Activated T-helper 17 cell treated with anti-CD3 and anti-CD28 coated beads, Interleukin-2, amount 50 U/mL, for 72 hours (primary cell): ENCODE data around the gene TCERG1. TPM values are rescaled to one million over a fixed set of nuclear protein-coding genes. Genes with fewer than 3 reads are reported as not detected.

Experiments
- ATAC-seq: fragments of 150-1000 bp; cut with Tn5 transposase; replicated peaks from 2 replicates; pipeline ENCODE4 v1.10.0; 2021; ENCODE audit warnings: mild to moderate bottlenecking, moderate library complexity
- H3K27ac Mint-ChIP-seq: one replicate; pipeline ENCODE4 v1.8.0; 2022; ENCODE audit warnings: mixed read lengths
- H3K27me3 Mint-ChIP-seq: one replicate; pipeline ENCODE4 v1.8.0; 2022; ENCODE audit warnings: mixed read lengths
- H3K36me3 Mint-ChIP-seq: one replicate; pipeline ENCODE4 v1.8.0; 2022; ENCODE audit warnings: low read depth, mild to moderate bottlenecking, mixed read lengths
- H3K4me1 Mint-ChIP-seq: one replicate; pipeline ENCODE4 v1.8.0; 2022; ENCODE audit warnings: mixed read lengths
- H3K4me3 Mint-ChIP-seq: one replicate; pipeline ENCODE4 v1.8.0; 2022; ENCODE audit warnings: mild to moderate bottlenecking, mixed read lengths
- H3K9me3 Mint-ChIP-seq: one replicate; pipeline ENCODE4 v1.8.0; 2022; ENCODE audit warnings: mixed read lengths
- total RNA-seq, 2 donors: library from RNA; stranded (reverse); gene quantifications; one replicate each; pipeline ENCODE4 v1.2.3, GENCODE V29; 2022

The TCERG1 gene
- total RNA-seq, 2 donors from 2014 or later: 84.1 to 110 TPM

GRCh38 chr5:146520731-146521130 is 73.6 kb downstream of the TCERG1 start:
- Mint-ChIP-seq H3K27ac (no peak overlapping the region), H3K27me3 (peaks cover 9% of the 10 kb centered on the region)

DNA sequence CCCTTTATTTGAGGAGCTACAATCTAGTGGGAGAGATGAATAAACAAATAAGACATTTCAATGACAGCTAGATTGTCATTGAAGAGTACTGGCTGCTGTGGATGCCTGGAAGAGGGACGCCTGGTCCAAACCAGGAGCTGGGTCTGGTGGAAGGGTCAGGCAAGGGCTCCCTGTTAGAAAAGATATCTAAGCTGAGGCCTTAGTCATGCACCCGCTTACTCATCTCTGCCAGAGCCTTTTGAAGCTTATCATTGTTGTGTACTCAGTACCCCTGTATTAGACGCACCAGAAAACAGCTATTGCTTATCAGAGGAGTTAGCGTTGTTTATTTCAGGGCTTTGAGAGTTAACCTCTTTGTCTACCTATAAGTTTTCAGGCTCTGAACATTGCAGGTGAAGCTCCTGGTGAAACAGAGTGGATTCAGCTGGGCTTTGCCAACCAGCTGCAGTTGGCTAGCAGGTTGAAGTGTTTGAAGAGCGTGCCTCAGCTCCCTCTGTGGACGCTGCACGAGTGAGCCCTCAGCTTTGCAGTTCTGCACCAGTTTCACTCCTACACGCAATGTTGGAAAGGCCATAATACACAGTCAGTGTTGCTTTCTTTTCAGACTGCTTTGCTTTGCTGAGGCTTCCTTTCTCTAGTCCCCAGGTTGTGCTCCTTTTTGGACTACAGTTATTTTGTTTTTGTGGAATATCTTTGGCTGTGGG is 74.4 kb downstream of the TCERG1 start:
- no peak for ATAC-seq
- Mint-ChIP-seq H3K4me3 (no peak overlapping the region), H3K27me3 (peaks cover 9% of the 10 kb centered on the region), H3K27ac (no peak overlapping the region), H3K36me3 (no peaks in the 10 kb centered on the region), H3K9me3 (no peaks in the 10 kb centered on the region), H3K4me1 (no peaks in the 10 kb centered on the region)

More at GRCh38 chr5:146520731-146521130, 73.6 kb downstream of the TCERG1 start:
- Mint-ChIP-seq H3K4me3 (no peak overlapping the region), H3K36me3 (no peaks in the 10 kb centered on the region), H3K4me1 (no peaks in the 10 kb centered on the region), H3K9me3 (no peaks in the 10 kb centered on the region)
- no peak for ATAC-seq

- Mint-ChIP-seq H3K36me3 (no peaks in the 10 kb centered on the region), H3K4me1 (no peaks in the 10 kb centered on the region), H3K27ac (no peak overlapping the region), H3K4me3 (no peak overlapping the region), H3K27me3 (peaks cover 17% of the 10 kb centered on the region), H3K9me3 (no peaks in the 10 kb centered on the region)
- ATAC-seq: no peak
These were observed 76.6 kb downstream of the TCERG1 start for GRCh38 chr5:146523698-146524097.

DNA sequence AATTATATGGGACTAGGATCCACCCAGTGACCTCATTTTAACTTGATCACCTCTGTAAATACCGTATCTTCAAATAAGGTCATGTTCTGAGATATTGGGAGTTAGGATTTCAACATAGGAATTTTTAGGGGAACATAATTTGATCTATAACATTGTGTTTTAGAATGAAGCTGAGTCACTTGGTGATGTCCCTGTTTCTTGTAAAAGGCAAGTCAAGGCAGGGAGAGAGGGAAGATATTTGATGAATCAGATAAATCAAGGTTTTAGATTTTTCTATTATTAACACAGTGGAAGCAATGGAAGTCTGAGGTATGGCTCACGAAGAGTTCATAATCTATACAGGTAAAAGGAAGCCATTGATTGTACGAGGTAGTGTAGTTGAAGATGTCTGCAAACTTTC is 80.7 kb downstream of the TCERG1 start:
- H3K36me3 Mint-ChIP-seq: no peaks in the 10 kb centered on the region
- H3K9me3 Mint-ChIP-seq: no peaks in the 10 kb centered on the region
- no peaks in the 10 kb centered on the region for H3K4me1 Mint-ChIP-seq
- H3K27me3 Mint-ChIP-seq: peaks cover 13% of the 10 kb centered on the region
- no peak overlapping the region for H3K27ac Mint-ChIP-seq
- ATAC-seq: no peak
- no peak overlapping the region for H3K4me3 Mint-ChIP-seq

DNA sequence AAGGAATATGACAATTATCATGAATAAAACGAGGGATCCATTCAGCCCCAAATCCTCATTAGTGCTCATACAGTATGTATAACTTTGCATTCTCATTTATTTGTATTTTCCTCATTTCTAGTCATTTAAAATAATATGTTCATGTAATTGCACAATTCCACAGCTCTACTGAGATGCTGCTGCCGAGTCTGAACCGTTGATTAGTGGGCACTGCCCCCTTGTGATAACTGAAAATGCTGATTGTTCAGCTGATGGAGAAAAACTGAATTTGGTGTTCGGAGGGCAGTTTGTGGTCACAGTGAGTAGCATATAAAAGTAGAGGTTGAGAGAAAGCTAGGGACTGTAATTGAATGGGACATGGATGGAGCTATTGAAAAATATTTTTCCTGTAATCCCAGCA is 81.1 kb downstream of the TCERG1 start:
- Mint-ChIP-seq H3K4me3 (no peak overlapping the region), H3K27me3 (peaks cover 13% of the 10 kb centered on the region), H3K9me3 (no peaks in the 10 kb centered on the region), H3K27ac (no peak overlapping the region), H3K4me1 (no peaks in the 10 kb centered on the region), H3K36me3 (no peaks in the 10 kb centered on the region)
- no peak for ATAC-seq

DNA sequence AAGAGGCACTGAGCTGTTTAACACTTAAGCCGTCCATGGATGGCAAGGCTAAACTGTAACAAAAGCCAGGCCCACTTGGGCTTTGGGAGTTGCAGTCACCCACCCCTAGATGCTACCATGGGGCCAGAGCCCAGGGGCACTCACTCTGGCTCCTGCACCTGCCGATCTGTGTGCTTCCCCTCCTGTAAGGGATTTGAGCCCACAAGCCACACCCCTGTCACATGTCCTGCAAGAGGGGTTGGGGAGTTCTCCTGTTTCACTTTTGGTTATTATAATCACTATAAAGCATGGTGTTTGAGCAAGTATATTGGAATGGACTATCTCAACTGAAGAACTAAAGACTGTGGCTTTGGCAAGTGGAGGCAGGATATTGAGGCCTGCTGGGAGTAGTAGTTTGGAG is 82.9 kb downstream of the TCERG1 start:
- Mint-ChIP-seq H3K27me3 (peaks cover 7% of the 10 kb centered on the region), H3K27ac (no peak overlapping the region), H3K36me3 (no peaks in the 10 kb centered on the region), H3K9me3 (no peaks in the 10 kb centered on the region), H3K4me1 (no peaks in the 10 kb centered on the region), H3K4me3 (no peak overlapping the region)
- ATAC-seq: no peak

- Mint-ChIP-seq H3K27me3 (peaks cover under 1% of the 10 kb centered on the region), H3K4me1 (no peaks in the 10 kb centered on the region)
These were observed 86.2 kb downstream of the TCERG1 start for GRCh38 chr5:146533260-146533857.

GRCh38 chr5:146533882-146534281 is 86.7 kb downstream of the TCERG1 start:
- ATAC-seq: no peak
- no peak overlapping the region for H3K4me3 Mint-ChIP-seq
- H3K27ac Mint-ChIP-seq: no peak overlapping the region
- H3K9me3 Mint-ChIP-seq: no peaks in the 10 kb centered on the region
- no peaks in the 10 kb centered on the region for H3K36me3 Mint-ChIP-seq
- no peaks in the 10 kb centered on the region for H3K4me1 Mint-ChIP-seq
- no peaks in the 10 kb centered on the region for H3K27me3 Mint-ChIP-seq

More at GRCh38 chr5:146533260-146533857, 86.2 kb downstream of the TCERG1 start:
- Mint-ChIP-seq H3K9me3 (no peaks in the 10 kb centered on the region), H3K36me3 (no peaks in the 10 kb centered on the region), H3K27ac (no peak overlapping the region), H3K4me3 (no peak overlapping the region)
- ATAC-seq: peak; percentile 91

GRCh38 chr5:146538432-146538831 is 91.3 kb downstream of the TCERG1 start:
- Mint-ChIP-seq H3K4me3 (no peak overlapping the region), H3K4me1 (no peaks in the 10 kb centered on the region), H3K27me3 (no peaks in the 10 kb centered on the region), H3K9me3 (no peaks in the 10 kb centered on the region), H3K36me3 (no peaks in the 10 kb centered on the region), H3K27ac (no peak overlapping the region)
- no peak for ATAC-seq

DNA sequence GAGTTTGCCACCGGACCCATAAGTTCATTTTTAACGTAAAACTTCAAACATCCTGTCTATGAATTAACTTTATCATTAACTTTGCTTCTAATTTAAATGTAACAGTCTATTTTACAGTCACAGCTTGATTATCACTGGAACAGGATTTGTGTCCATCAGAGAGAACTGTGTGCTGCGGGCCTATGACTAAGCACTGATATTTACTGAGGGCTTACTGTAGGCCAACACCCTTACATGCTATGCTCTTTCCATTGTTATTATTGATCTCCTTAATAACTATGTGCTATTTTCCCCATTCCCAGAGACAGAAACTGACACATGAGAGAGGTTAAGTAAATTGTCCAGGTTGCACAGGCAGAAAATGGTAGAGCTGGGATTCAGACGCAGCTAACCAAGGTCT is 92.8 kb downstream of the TCERG1 start:
- H3K36me3 Mint-ChIP-seq: no peaks in the 10 kb centered on the region
- ATAC-seq: no peak
- no peaks in the 10 kb centered on the region for H3K27me3 Mint-ChIP-seq
- no peaks in the 10 kb centered on the region for H3K9me3 Mint-ChIP-seq
- H3K27ac Mint-ChIP-seq: no peak overlapping the region
- no peak overlapping the region for H3K4me3 Mint-ChIP-seq
- no peaks in the 10 kb centered on the region for H3K4me1 Mint-ChIP-seq

- Mint-ChIP-seq H3K36me3 (no peaks in the 10 kb centered on the region), H3K4me3 (no peak overlapping the region), H3K9me3 (no peaks in the 10 kb centered on the region), H3K27me3 (no peaks in the 10 kb centered on the region), H3K4me1 (no peaks in the 10 kb centered on the region), H3K27ac (no peak overlapping the region)
- ATAC-seq: no peak
These were observed 93.3 kb downstream of the TCERG1 start for GRCh38 chr5:146540414-146540813.

GRCh38 chr5:146541958-146542849 is 95.1 kb downstream of the TCERG1 start:
- H3K27me3 Mint-ChIP-seq: no peaks in the 10 kb centered on the region

DNA sequence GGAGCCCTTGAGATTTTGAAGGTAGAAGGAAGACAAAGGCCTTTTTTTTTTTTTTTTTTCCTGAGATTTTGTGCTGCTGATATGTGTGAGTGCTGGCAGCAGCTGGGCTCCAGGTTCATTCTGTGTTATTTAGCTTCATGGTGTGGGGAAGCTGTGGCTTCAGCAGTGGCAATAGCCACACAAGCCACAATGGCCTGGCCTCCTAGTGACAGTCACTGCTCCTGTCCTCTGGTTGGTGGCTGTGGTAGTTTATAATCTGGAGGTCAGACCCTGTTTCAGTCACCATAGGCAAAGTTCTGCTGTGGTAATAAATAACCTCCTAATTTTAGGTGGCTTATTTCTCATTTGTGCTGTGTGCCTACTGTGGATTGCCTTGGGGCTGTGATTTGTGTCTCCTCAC is 97.1 kb downstream of the TCERG1 start:
- H3K36me3 Mint-ChIP-seq: no peaks in the 10 kb centered on the region

More at GRCh38 chr5:146541958-146542849, 95.1 kb downstream of the TCERG1 start:
- no peak overlapping the region for H3K27ac Mint-ChIP-seq
- H3K4me1 Mint-ChIP-seq: no peaks in the 10 kb centered on the region
- no peak overlapping the region for H3K4me3 Mint-ChIP-seq
- peak; percentile 86 for ATAC-seq
- H3K9me3 Mint-ChIP-seq: no peaks in the 10 kb centered on the region
- no peaks in the 10 kb centered on the region for H3K36me3 Mint-ChIP-seq

GRCh38 chr5:146548781-146549449 is 101.8 kb downstream of the TCERG1 start:
- no peaks in the 10 kb centered on the region for H3K4me1 Mint-ChIP-seq
- ATAC-seq: no peak
- H3K9me3 Mint-ChIP-seq: no peaks in the 10 kb centered on the region
- H3K4me3 Mint-ChIP-seq: no peak overlapping the region
- H3K36me3 Mint-ChIP-seq: no peaks in the 10 kb centered on the region
- peaks cover 7% of the 10 kb centered on the region for H3K27me3 Mint-ChIP-seq
- H3K27ac Mint-ChIP-seq: no peak overlapping the region

More for the DNA sequence above, 97.1 kb downstream of the TCERG1 start:
- Mint-ChIP-seq H3K4me3 (no peak overlapping the region), H3K9me3 (no peaks in the 10 kb centered on the region), H3K27ac (no peak overlapping the region), H3K27me3 (peaks cover 3% of the 10 kb centered on the region), H3K4me1 (no peaks in the 10 kb centered on the region)
- no peak for ATAC-seq
